Loucy (cell line): ENCODE data around the gene FSD2.

Source experiments
- H2AFZ ChIP-seq: fragments of 200-600 bp; sonication (generic); 2 replicates; pipeline ENCODE4 v1.6.0; 2016; ENCODE audit warnings: antibody characterized with exemption, mild to moderate bottlenecking, low read length, moderate library complexity
- H3F3A ChIP-seq: fragments of 200-600 bp; 2 replicates; pipeline ENCODE4 v1.6.0; 2016; ENCODE audit warnings: antibody characterized with exemption, low read depth, mild to moderate bottlenecking
- H3K27me3 ChIP-seq: fragments of 200-600 bp; sonication (generic); 2 replicates; pipeline ENCODE4 v1.6.1; 2014; ENCODE audit warnings: low read length, mild to moderate bottlenecking; ENCODE audit not compliant: insufficient read depth, poor library complexity, severe bottlenecking
- H3K36me3 ChIP-seq: fragments of 200-600 bp; sonication (generic); 2 replicates; pipeline ENCODE4 v1.6.1; 2016; ENCODE audit warnings: low read length; ENCODE audit not compliant: insufficient read depth
- H3K4me1 ChIP-seq: fragments of 200-600 bp; sonication (generic); 2 replicates; pipeline ENCODE4 v1.5.1; 2014; ENCODE audit warnings: low read length, mild to moderate bottlenecking; ENCODE audit not compliant: insufficient read depth, poor library complexity, severe bottlenecking
- H3K4me2 ChIP-seq: fragments of 200-600 bp; sonication (generic); 2 replicates; pipeline ENCODE4 v1.6.0; 2014; ENCODE audit warnings: antibody characterized with exemption, low read length, low read depth, mild to moderate bottlenecking; ENCODE audit not compliant: poor library complexity, severe bottlenecking
- H3K4me3 ChIP-seq: fragments of 200-600 bp; sonication (generic); 2 replicates; pipeline ENCODE4 v1.5.1; 2014; ENCODE audit warnings: low read length, mild to moderate bottlenecking, mixed read lengths; ENCODE audit not compliant: poor library complexity, severe bottlenecking
- H3K79me2 ChIP-seq: fragments of 200-600 bp; sonication (generic); 2 replicates; pipeline ENCODE4 v1.6.1; 2014; ENCODE audit warnings: low read length; ENCODE audit not compliant: insufficient read depth
- H3K9ac ChIP-seq: fragments of 200-600 bp; sonication (generic); 2 replicates; pipeline ENCODE4 v1.6.0; 2014; ENCODE audit warnings: mild to moderate bottlenecking, low read depth, low read length, moderate library complexity; ENCODE audit not compliant: poor library complexity, severe bottlenecking
- H3K9me2 ChIP-seq: fragments of 200-600 bp; sonication (generic); replicated peaks from 2 replicates; pipeline ENCODE4 v1.6.1; 2016; ENCODE audit warnings: low read depth, low read length, mixed read lengths
- H3K9me3 ChIP-seq: fragments of 200-600 bp; sonication (generic); 2 replicates; pipeline ENCODE4 v1.6.1; 2014; ENCODE audit warnings: mild to moderate bottlenecking, antibody characterized with exemption, low read length, low read depth; ENCODE audit not compliant: insufficient read depth
- H4K20me1 ChIP-seq: fragments of 200-600 bp; sonication (generic); 2 replicates; pipeline ENCODE4 v1.6.0; 2014; ENCODE audit warnings: antibody characterized with exemption, low read length, mild to moderate bottlenecking; ENCODE audit not compliant: insufficient read depth, poor library complexity, severe bottlenecking
- EZH2phosphoT487 ChIP-seq: fragments of 200-600 bp; IDR thresholded peaks from 2 replicates; pipeline ENCODE4 v1.6.1; 2018; ENCODE audit warnings: antibody characterized with exemption, mild to moderate bottlenecking, moderate library complexity, borderline replicate concordance
- TF ChIP-seq, protein P1 (sequence below): fragments of 200-600 bp; sonication (generic); conservative IDR thresholded peaks from 2 replicates; pipeline ENCODE4 v1.5.1; 2014; ENCODE audit warnings: mild to moderate bottlenecking, antibody characterized with exemption, low read length

Gene FSD2

GRCh38 chr15:82712036-82712435, 93.8 kb downstream of the FSD2 start:
- no peak overlapping the region for H3K4me2 ChIP-seq
- no peaks in the 10 kb centered on the region for H3K9me2 ChIP-seq
- no peaks in the 10 kb centered on the region for H3F3A ChIP-seq
- H3K9ac ChIP-seq: no peak overlapping the region
- H3K27me3 ChIP-seq: no peaks in the 10 kb centered on the region
- no peaks in the 10 kb centered on the region for H3K4me1 ChIP-seq
- H2AFZ ChIP-seq: no peak overlapping the region
- no peaks in the 10 kb centered on the region for H4K20me1 ChIP-seq
- no peaks in the 10 kb centered on the region for H3K9me3 ChIP-seq
- H3K36me3 ChIP-seq: no peaks in the 10 kb centered on the region
- H3K79me2 ChIP-seq: no peaks in the 10 kb centered on the region
- TF ChIP-seq, protein P1, sequence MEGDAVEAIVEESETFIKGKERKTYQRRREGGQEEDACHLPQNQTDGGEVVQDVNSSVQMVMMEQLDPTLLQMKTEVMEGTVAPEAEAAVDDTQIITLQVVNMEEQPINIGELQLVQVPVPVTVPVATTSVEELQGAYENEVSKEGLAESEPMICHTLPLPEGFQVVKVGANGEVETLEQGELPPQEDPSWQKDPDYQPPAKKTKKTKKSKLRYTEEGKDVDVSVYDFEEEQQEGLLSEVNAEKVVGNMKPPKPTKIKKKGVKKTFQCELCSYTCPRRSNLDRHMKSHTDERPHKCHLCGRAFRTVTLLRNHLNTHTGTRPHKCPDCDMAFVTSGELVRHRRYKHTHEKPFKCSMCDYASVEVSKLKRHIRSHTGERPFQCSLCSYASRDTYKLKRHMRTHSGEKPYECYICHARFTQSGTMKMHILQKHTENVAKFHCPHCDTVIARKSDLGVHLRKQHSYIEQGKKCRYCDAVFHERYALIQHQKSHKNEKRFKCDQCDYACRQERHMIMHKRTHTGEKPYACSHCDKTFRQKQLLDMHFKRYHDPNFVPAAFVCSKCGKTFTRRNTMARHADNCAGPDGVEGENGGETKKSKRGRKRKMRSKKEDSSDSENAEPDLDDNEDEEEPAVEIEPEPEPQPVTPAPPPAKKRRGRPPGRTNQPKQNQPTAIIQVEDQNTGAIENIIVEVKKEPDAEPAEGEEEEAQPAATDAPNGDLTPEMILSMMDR: no peak
- no peak for TF ChIP-seq EZH2phosphoT487
- no peak overlapping the region for H3K4me3 ChIP-seq

- Histone ChIP-seq H2AFZ (no peak overlapping the region), H3K79me2 (no peaks in the 10 kb centered on the region), H3K9ac (no peak overlapping the region), H3K9me3 (no peaks in the 10 kb centered on the region), H3K4me2 (no peak overlapping the region), H3K4me3 (no peak overlapping the region), H3K4me1 (no peaks in the 10 kb centered on the region), H3K9me2 (no peaks in the 10 kb centered on the region), H3K36me3 (no peaks in the 10 kb centered on the region), H3F3A (no peaks in the 10 kb centered on the region), H3K27me3 (no peaks in the 10 kb centered on the region), H4K20me1 (no peaks in the 10 kb centered on the region)
- no peak for TF ChIP-seq EZH2phosphoT487
- TF ChIP-seq, protein P1: no peak
Measured at GRCh38 chr15:82710926-82711490, 94.9 kb downstream of the FSD2 start.

DNA sequence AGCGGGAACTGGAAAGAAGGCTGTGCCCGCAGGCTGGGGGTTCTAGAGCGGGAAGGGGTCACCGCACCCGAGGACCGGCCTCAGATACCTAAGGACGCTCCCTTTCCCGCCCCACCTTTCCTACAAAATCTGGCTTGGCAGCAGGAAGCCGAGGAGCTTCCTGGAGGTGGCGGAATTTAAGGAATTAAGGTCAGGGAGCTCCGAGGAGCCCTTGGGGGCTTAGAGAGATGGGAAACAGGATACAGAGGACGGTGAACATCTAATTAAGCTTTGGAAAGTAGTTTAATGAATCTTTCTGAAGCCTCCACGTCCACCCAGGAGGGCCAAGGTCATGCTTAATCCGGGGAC, 95.7 kb downstream of the FSD2 start:
- no peak for TF ChIP-seq EZH2phosphoT487
- TF ChIP-seq, protein P1: no peak
- Histone ChIP-seq H2AFZ (no peak overlapping the region), H3F3A (no peaks in the 10 kb centered on the region), H3K9me2 (no peaks in the 10 kb centered on the region), H3K27me3 (no peaks in the 10 kb centered on the region), H3K9me3 (no peaks in the 10 kb centered on the region), H4K20me1 (no peaks in the 10 kb centered on the region), H3K9ac (no peak overlapping the region), H3K4me2 (no peak overlapping the region), H3K79me2 (no peaks in the 10 kb centered on the region), H3K4me3 (no peak overlapping the region), H3K4me1 (no peaks in the 10 kb centered on the region), H3K36me3 (no peaks in the 10 kb centered on the region)
